ENCODE results near the gene SFSWAP.

DNA sequence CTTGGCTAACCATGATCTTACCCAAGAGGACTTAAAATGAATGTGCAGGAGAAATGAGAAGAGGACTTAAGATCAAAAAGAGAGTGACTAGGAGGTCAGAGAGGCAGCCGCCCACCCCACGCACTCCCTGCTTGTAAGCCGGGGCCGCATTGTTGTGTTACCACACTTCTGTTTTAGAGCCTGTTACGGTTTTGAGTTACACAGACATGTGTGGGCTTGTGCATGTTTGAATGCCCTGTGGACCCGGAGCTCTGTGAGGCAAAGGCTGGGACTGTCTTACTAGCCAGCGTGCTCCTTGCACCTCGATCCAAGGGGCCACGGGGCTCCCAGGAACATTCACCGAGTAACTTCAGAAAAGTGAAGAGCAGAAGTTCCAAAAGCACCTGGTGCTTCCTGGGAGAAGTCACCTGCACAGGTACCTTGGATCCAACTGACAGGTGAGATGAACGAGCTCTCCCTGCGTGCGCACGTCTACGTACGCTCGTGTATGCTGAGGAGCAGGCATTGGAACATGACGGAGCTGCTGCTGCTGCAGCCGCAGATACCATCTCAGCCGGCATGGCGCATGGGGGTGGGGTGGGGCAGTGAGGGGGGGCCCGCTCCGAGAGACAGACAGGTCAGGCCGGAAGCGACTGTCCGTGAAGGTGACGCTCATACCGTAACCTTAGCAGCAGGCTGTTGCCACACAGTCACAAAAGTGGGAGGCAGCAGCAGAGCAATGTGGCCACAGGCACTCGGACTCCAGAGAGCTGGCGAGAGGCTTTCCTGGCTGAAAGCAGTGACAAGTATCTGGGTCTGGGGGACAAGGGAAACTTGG is 23.7 kb downstream of the SFSWAP start:
- TF ChIP-seq CTCF (IDR thresholded peaks at IDR 0.05; ENCODE audit: poor library complexity) (no peak), EZH2phosphoT487 (IDR thresholded peaks at IDR 0.05; ENCODE audit: low read depth, severe bottlenecking, unreplicated experiment) (no peak)

Measured in hepatocyte (in vitro differentiated cells).